CD1c-positive myeloid dendritic cell (primary cell): ENCODE data around the gene PACRG.
"Not testable (repeated sequence)": the region's sequence is repeated elsewhere in the genome, so short reads cannot be mapped to it uniquely, and the experiment has no call there.

Source experiments
- DNase-seq: peaks from one replicate; pipeline ENCODE4 v3.0.0-alpha.2; 2016; ENCODE audit errors: extremely low spot score

PACRG gene

GRCh38 chr6:162941128-162941527, 213.4 kb downstream of the PACRG start:
- no peak for DNase-seq

- no peak for DNase-seq
These were observed 215.1 kb downstream of the PACRG start for GRCh38 chr6:162942866-162943265.

- no peak for DNase-seq
These were observed 215.6 kb downstream of the PACRG start for GRCh38 chr6:162943369-162943768.

DNA sequence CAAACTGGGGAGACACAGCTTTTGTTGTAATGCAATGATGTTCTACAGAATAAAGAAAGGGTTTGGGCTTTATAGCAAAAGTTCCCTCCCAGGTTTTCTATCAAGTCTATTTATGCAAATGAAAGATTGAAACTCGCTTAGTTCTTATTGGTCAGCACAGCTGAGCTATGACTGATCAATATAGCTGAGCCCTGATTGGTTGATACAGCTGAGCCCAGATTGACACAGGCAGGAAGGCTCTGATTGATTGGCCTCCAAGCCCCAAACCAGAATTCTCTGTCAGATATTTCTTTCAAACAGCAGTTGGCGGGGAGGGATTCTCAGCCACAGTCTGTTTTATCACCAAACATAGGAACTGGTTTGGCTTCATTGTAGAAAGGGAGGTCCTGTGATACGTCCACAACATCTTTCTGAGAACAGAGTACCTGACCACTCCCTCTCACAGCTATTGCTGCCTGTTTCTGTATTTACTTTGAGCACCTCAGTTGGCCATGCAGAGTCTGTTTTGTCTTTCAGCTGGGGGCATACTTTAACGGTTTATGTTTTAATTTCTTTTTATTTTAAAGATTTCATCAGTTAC, 223.5 kb downstream of the PACRG start:
- no peak for DNase-seq

DNA sequence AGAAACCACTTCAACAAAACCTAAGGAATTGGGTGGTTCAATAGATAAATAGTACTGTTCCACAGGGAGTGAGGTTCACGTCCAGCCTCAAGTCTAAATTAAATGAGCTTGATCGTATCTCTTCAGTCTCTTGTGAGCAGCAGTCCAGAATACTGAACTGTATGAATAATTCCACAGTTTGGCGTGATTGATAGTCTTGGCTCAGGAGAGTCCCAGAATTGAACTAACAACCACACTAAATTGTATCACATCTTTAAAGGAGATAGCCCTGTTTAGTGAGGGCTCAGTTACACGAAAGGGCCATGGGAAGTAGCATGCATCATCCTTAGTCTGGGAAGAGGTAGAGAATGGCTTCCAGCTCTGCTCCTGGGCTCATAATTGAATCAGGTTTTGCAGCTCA, 224.6 kb downstream of the PACRG start:
- no peak for DNase-seq

DNA sequence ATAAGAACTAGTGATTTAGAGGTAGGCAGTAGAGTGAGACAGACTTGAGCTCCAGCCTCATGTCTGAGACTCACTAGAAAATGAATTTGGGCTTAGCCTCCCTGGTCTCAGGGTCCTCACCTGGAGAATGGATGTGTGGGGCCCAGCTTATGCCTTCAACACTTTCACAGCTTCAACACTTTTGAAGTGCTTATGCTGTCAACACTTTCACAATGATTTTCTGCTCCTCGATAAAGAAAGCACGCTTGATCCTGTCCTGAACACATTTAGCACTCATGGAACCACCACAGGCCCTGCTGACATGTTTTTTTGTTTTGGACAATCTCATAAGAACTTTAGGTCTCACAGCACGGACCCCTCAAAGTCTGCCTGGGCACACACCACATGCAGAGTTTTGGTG, 229.3 kb downstream of the PACRG start:
- DNase-seq: no peak

- DNase-seq: no peak
These were observed 233.1 kb downstream of the PACRG start for GRCh38 chr6:162960679-162961457.

DNA sequence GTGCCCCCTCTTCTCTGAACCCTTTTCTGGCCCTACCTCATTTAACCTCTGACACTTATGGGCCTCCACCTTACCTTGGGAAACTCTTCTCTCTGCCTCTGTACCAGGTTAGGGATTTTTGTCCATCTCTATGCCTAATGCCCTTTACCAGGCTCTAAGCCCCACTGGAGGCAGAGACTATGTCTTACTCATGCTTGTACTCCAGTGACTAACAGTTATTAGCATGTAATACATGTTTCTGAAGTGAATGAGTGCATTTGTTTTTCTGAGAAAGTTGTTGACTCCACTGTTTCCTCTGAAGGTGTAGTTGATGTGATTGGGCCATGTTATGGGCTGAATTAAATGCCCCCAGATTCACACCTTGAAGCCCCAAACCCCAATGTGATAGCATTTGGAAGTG, 234.3 kb downstream of the PACRG start:
- DNase-seq: no peak

DNA sequence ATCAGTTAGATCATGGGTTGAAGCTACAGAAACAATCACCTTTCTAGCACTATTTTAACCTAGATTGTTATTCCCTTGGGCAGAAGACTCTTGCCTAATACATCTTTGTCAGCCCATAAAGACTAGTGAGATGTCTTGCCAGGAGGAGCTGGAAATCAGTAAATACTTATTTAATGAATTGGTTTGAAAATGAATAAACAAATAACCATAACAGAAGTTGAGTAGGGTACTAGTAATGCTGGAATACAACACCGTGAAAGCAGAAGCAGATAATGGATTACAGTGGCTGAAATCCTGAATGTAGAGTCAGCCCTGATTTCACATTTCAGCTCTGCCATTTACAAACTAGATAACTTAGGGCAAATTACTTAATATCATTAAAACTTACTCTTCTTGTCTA, 236.1 kb downstream of the PACRG start:
- no peak for DNase-seq

- DNase-seq: no peak
These were observed 236.8 kb downstream of the PACRG start for GRCh38 chr6:162964488-162965140.

DNA sequence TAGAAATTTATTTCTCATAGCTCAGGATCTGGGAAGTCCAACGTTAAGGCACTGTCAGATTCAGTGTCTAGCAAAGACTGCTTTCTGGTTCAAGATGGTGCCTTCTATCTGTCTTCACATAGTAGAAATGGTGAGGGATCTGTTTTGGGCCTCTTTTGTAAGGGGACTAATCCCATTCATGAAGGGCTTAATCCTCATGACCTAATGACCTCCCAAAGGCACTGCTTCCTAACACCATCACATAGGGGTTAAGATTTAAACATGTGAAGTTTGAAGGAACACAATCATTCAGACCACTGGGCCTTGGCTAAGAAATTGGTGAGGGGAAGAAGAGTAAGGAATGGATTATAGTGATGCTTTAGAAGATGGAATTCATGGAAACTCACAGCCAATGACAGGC, 237.6 kb downstream of the PACRG start:
- DNase-seq: no peak

GRCh38 chr6:162970246-162970645, 242.5 kb downstream of the PACRG start:
- no peak for DNase-seq

DNA sequence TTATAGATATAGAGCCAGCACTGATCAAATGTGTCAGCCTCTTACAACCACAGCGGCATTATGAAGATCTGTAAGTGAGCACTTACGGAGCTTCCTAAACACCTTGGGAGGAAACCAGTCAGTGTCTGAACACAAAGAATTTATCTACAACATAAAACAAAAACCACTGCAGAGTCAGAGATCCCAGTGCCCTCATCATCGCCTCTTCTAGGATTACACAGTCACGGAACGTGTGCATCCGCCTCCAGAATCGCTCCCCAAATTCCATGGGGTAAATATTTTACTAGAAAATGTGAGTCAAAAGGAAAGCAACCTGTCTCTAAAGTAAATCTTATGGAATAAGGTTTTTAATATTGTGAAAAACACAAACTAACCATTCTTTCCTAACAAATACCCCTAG, 243.6 kb downstream of the PACRG start:
- DNase-seq: no peak

GRCh38 chr6:162973151-162973872, 245.5 kb downstream of the PACRG start:
- no peak for DNase-seq

GRCh38 chr6:162973980-162974379, 246.2 kb downstream of the PACRG start:
- no peak for DNase-seq

DNA sequence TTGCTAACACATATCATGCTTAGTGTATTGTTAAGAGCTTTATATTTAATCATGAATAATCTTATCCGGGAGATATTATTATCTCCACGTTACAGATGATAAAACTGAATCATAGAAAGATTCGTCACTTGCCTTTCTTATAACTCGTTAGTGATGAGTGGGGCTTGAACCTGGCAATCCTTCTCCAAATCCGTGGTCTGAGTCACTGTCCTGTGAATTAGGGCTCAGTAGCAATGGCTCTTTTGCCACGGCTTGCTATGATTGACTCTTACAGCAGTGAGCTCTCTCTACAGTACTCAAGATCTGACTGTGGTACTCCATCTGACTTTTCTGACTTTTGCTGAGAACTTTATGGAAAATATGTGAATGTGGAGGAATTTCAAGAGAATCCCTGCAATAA, 246.9 kb downstream of the PACRG start:
- DNase-seq: no peak

DNA sequence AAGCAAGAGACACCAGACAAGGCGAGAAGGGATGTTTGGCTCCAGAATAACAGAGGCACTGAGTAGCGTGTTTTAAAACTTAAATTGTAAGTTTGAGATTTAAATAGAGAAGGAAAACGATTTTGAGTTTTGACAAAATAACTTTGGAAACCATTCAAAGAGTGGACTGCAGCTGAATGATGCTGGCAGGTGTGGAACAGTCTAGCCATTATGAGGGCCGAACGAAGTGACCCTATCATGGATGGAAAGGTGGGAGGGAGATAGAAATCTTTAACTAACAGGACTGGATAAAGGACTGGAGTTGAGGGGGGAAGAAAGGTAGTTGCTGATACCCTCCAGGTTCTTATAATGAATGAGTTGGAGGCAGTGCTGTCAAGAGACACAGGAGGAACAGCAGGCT, 248.4 kb downstream of the PACRG start:
- no peak for DNase-seq

DNA sequence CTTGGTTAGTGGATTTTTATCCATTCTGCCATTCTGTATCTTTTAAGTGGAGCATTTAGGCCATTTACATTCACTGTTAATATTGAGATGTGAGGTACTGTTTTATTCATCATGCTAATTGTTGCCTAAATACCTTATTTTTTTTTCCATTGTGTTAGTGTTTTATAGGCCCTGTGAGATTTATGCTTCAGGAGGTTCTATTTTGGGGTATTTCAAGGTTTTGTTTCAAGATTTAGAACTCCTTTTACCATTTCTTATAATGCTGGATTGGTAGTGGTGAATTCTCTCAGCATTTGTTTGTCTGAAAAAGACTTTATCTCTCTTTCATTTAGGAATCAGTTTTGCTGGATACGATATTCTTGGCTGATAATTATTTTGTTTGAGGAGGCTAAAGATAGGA, 255.5 kb downstream of the PACRG start:
- not testable (repeated sequence) for DNase-seq

DNA sequence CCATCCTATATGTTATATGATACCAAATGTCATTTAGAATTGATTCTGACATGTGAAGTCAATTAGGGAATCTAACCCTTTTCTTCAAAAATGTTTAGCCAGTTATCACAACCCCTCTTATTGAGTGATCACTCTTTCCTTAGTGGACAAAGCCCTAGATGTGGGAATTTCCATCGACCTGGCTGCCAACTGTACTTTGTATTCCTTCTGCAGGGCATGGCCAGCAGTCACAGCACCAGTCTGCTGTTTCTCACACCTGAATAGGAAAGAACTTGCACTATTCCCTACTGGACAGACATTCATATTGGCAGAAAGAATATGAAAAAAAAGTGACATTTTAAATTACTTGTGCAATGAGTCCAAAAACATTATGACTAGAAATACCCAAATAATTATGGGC, 271.0 kb downstream of the PACRG start:
- no peak for DNase-seq

DNA sequence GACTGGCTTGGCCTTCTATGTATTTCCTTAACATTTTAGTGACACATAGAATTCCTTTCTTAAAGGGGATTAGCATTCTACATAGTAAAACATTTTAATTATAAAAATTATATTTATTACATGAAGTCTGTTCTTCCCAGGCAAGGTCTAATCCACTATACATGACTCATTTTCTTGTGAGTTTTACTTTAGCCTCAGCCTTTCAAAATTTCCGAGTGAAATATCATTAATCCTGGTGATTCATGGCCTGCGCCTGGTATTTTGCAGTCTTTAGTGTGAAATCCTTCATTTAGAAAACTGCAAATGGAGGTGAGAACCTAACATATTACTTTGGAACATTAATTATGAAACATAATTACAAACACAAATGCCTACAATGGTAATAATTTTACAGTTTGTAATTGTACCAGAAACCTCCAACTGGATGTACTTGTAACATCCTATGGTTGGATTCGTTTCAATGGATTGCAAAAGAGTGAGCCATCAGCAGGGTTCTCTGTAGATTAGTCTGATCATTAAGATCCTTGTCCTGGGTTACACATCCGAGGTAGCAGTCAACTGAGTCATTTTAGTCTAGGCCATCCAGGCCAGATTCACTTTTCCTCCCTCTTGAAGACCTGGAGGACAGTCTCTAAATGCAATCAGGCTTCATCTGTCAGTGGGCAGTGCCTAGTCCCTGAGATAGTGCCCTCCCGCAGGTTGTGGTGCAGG, 272.0 kb downstream of the PACRG start:
- no peak for DNase-seq

DNA sequence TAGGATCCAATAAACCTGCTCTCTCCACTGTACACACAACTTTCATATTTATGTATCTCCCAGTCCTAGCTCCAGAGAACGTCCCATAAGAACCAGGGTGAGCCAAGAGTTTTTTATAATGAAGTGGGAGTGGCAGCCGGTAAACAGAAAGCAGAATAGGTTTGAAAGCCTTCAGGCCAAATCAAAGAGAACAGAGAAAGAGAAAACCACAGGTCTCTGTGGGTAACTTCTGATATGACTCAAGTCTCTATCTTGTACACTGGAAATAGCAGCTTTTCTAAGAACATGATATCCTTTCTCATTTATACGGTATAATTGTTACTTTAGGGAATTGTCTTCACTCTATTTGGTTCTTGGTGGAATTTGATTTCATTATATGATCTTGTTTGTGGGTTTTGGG, 273.6 kb downstream of the PACRG start:
- DNase-seq: no peak

- DNase-seq: no peak
These were observed 280.4 kb downstream of the PACRG start for GRCh38 chr6:163008186-163008585.
